ENCODE results near the gene OR10G3. TPM values are rescaled to one million over a fixed set of nuclear protein-coding genes. Genes with fewer than 3 reads are reported as not detected.
A peak's percentile ranks its signal among the peaks of the same experiment; 100 is the strongest.
"Not testable (repeated sequence)": the region's sequence is repeated elsewhere in the genome, so short reads cannot be mapped to it uniquely, and the experiment has no call there.

Gene OR10G3
- not detected for polyA plus RNA-seq (ENCODE audit: insufficient read length in 10 of 10)
- long read RNA-seq, donor 1: 0 reads
- long read RNA-seq, donor 2: 0 reads
- long read RNA-seq, donor 3: 0 reads
- long read RNA-seq, donor 4, partial matches to known transcripts: 0 of 1 reads
- long read RNA-seq, donor 4, other reads (novel, unspliced or antisense): 0 of 1 reads
- long read RNA-seq, donor 5: 0 reads
- long read RNA-seq, donor 6: 0 reads
- long read RNA-seq, donor 7: 0 reads
- long read RNA-seq, donor 8: 0 reads
- long read RNA-seq, donor 9: 0 reads

- no peak for DNase-seq
Observed at GRCh38 chr14:21579976-21580375, at the start of gene OR10G3. Gene OR10G3, minus strand, starts transcription at chr14:21580076. Its CDS starts 9,332 bp downstream, at chr14:21570744.

- no peak for DNase-seq
Observed at GRCh38 chr14:21626491-21627230, 46.8 kb upstream of the OR10G3 start.

GRCh38 chr14:21617614-21618013 is 37.7 kb upstream of the OR10G3 start:
- no peak for DNase-seq

- DNase-seq: no peak
Observed at GRCh38 chr14:21614240-21614639, 34.4 kb upstream of the OR10G3 start.

- no peak for DNase-seq
Observed at GRCh38 chr14:21612324-21612723, 32.4 kb upstream of the OR10G3 start.

GRCh38 chr14:21602181-21602580 is 22.3 kb upstream of the OR10G3 start:
- not testable (repeated sequence) for DNase-seq

- no peak for DNase-seq
Observed at GRCh38 chr14:21589317-21589716, 9.4 kb upstream of the OR10G3 start.

GRCh38 chr14:21575661-21576060 is 4.2 kb downstream of the OR10G3 start:
- peak in 1 of 3 donors; percentile 6 for DNase-seq

GRCh38 chr14:21572604-21573003 is 7.3 kb downstream of the OR10G3 start:
- no peak for DNase-seq

GRCh38 chr14:21558703-21559170 is 21.1 kb downstream of the OR10G3 start:
- DNase-seq: no peak

DNA sequence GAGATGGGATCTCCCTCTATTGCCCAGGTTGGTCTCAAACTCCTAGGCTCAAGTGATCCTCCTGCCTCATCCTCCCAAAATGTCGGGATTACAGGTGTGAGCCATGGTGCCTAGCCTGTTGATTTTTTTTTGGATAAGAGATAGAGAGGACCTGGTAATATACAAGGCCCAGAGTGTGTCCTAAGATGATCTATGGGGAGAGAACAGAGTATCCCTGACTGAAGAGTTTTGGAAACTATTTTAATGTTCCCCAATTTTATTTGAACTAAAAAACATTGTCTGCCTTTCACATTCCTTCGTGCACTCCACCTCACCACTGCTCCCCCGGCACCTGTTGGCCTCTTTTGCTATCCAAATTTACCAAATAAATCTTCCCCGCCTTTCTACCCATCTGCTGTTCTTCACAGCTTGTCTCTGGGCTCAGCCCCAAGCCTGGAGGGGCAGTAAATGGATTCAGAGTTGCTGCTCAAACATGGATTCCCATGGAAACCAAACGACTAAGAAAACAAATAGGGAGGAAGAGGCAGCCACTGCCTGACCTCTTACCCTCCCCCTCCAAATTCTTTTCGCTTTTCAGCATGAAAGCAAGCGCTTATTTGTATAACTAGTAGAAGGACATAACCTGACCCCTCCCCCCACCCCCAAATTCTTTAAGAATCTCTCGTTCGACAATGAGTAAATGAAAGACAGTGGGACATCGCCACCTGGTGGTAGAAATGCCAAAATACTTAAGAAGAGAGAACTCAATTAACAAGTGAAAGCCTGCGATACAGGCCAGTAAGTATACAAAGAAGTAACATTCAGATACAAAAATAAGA is 22.6 kb downstream of the OR10G3 start:
- DNase-seq: peak; percentile 91 to 96 (median 94)

GRCh38 chr14:21556378-21557083 is 23.3 kb downstream of the OR10G3 start:
- DNase-seq: peak in 1 of 3 donors; percentile 6

- DNase-seq: no peak
Observed at GRCh38 chr14:21553266-21553665, 26.6 kb downstream of the OR10G3 start.

DNA sequence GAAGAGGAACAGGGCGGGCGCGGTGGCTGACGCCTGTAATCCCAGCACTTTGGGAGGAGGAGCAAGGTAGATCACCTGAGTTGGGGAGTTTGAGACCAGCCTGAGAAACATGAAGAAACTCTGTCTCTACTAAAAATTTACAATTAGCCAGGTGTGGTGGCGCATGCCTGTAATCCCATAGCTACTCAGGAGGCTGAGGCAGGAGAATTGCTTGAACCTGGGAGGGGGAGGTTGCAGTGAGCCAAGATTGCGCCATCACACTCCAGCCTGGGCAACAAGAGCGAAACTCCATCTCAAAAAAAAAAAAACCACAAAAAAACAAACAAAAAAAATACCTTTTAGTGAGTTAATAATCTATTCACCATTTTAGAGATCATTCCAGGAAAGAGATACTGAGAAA is 35.3 kb downstream of the OR10G3 start:
- not testable (repeated sequence) for DNase-seq

- no peak for DNase-seq
Observed at GRCh38 chr14:21543963-21544362, 35.9 kb downstream of the OR10G3 start.

GRCh38 chr14:21543521-21543960 is 36.3 kb downstream of the OR10G3 start:
- DNase-seq: no peak

DNA sequence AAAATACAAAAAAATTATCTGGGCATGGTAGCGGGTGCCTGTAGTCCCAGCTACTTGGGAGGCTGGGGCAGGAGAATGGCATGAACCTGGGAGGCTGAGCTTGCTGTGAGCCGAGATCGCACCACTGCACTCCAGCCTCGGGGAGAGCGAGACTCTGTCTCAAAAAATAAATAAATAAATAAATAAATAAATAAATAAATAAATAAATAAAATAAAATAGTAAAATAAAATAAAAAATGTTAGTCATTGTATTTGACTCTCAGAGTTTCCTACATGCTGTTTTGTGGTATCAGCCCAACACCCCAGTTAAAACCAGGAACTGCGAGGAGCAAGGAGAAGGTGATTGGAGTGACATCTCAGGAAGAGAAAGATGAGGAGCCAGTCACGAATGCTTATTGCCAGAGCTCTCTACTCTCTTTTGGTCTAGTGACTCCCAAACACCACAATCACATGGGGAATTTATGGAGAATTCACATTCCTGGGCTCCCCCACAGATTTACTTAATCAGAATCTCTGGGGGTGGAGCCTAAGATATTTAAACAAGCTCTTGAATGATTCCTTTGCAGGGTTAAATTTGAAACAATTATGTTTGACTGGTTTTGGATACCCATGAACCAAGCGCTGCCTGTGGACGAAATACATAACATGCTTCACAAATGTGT is 38.3 kb downstream of the OR10G3 start:
- no peak for DNase-seq

GRCh38 chr14:21539189-21539940 is 40.5 kb downstream of the OR10G3 start:
- DNase-seq: no peak

DNA sequence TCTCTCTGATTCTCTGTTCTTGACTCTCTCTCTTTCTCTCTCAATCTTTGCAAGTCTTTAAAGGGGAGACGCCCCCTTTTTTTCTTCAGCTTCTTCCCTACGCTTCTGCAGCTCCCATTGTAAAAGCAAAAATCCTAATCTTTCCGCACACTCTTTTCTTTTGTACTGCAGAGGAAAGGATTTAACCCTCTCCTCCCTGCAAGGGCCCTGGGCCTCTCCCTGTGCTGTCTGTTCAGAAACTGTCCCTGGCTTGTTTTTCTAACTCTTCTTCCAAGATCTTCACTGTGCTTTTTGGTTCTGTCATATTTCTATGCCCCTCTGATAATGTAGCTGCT is 42.8 kb downstream of the OR10G3 start:
- no peak for DNase-seq

- peak in 2 of 3 donors; percentile 16 to 55 for DNase-seq
Observed at GRCh38 chr14:21536418-21537089, 43.3 kb downstream of the OR10G3 start.
